Stimulated activated CD8-positive, alpha-beta memory T cell treated with anti-CD3 and anti-CD28 coated beads, Interleukin-4, amount 100 ng/mL, for 1 hour (primary cell): ENCODE results near the gene HTR2B.
A peak's percentile ranks its signal among the peaks of the same experiment; 100 is the strongest.
"Not testable (repeated sequence)": the region's sequence is repeated elsewhere in the genome, so short reads cannot be mapped to it uniquely, and the experiment has no call there.

ENCODE experiments used
- DNase-seq, 2 donors: peaks; one replicate each; pipeline ENCODE4 v3.0.0-alpha.2; 2020; ENCODE audit warnings: low read depth in 2 of 2, low spot score in 1 of 2

The HTR2B gene

GRCh38 chr2:231134910-231135655, 10.2 kb upstream of the HTR2B start:
- no peak for DNase-seq

- no peak for DNase-seq
Observed at GRCh38 chr2:231133365-231134099, 8.7 kb upstream of the HTR2B start.

- no peak for DNase-seq
Observed at GRCh38 chr2:231132129-231132528, 7.3 kb upstream of the HTR2B start.

GRCh38 chr2:231130336-231131056, 5.7 kb upstream of the HTR2B start:
- no peak for DNase-seq

GRCh38 chr2:231129216-231129615, 4.4 kb upstream of the HTR2B start:
- no peak for DNase-seq

GRCh38 chr2:231128541-231128940, 3.7 kb upstream of the HTR2B start:
- DNase-seq, result no peak

GRCh38 chr2:231127936-231128335, 3.1 kb upstream of the HTR2B start:
- DNase-seq, result no peak

GRCh38 chr2:231127480-231127879, 2.6 kb upstream of the HTR2B start:
- DNase-seq, result no peak

GRCh38 chr2:231126123-231126522, 1.3 kb upstream of the HTR2B start:
- no peak for DNase-seq

GRCh38 chr2:231123362-231123898, 1.4 kb downstream of the HTR2B start:
- DNase-seq, result no peak

GRCh38 chr2:231118614-231118942, 6.3 kb downstream of the HTR2B start:
- no peak for DNase-seq

GRCh38 chr2:231117922-231118613, 6.8 kb downstream of the HTR2B start:
- no peak for DNase-seq

GRCh38 chr2:231117148-231117547, 7.7 kb downstream of the HTR2B start:
- DNase-seq, result no peak

GRCh38 chr2:231115651-231116050, 9.2 kb downstream of the HTR2B start:
- no peak for DNase-seq

GRCh38 chr2:231113489-231113888, 11.4 kb downstream of the HTR2B start:
- no peak for DNase-seq

- no peak for DNase-seq
Observed at GRCh38 chr2:231111987-231112386, 12.9 kb downstream of the HTR2B start.

GRCh38 chr2:231110551-231110950, 14.3 kb downstream of the HTR2B start:
- DNase-seq, result no peak

- DNase-seq, result peak; percentile 7 to 35
Observed at GRCh38 chr2:231104115-231104713, 20.6 kb downstream of the HTR2B start.

- DNase-seq, result no peak
Observed at GRCh38 chr2:231102772-231103171, 22.1 kb downstream of the HTR2B start.

- DNase-seq, result no peak
Observed at GRCh38 chr2:231100990-231101389, 23.9 kb downstream of the HTR2B start.

GRCh38 chr2:231100321-231100720, 24.5 kb downstream of the HTR2B start:
- DNase-seq, result not testable (repeated sequence)
